KBM-7 (cell line): ENCODE data around the gene MEIS1.
"Not testable (repeated sequence)": the region's sequence is repeated elsewhere in the genome, so short reads cannot be mapped to it uniquely, and the experiment has no call there.

Source experiments
- DNase-seq: peaks from one replicate; pipeline ENCODE4 v3.0.0-alpha.2; 2015
- in situ Hi-C: fragments of 300-500 bp; cut with MboI; formaldehyde crosslinking; loops from 2 replicates; pipeline ENCODE4 v1.14.3; 2020; ENCODE audit warnings: low sequenced_read_pairs, low pct_unique_long_range_greater_than_20kb, mixed read lengths

The MEIS1 gene

DNA sequence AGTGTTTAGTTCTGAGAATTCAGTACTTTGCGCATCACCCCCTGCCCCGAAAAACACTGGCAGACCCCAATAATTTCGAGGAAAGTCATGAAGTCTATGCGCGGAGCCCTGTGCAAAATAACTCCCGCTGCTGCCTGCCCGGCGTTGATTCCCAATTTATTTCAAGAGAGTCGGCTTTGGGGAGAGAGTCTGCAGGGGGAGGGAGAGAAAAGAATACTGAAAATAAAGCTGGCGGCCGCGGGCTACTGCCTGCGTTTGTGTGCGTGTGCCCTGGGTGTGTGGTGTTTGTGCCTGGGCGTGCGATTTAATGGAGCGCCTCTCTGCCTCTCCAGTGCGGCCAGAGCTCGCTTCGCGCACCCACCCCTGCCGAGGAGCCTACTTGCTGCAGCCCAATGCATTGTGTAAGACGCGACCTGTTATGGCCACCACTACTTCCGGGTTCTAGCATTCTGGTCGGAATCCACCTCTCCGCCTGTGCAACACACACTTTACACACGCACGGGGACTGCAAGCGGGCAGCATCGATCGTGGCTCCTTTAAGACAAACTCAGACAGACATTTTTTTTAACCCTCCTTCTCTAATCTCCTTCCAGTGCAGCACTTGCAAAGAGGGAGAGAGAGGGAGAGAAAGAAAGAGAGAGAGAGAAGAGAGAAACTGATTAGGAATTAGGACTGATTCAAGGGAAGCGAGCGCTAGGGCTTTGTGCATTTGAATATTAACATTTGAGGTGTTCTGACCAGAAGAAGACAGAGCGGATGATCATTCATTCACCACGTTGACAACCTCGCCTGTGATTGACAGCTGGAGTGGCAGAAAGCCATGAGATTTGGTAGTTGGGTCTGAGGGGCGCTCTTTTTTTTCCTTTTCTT, at the start of gene MEIS1:
Gene MEIS1 (plus strand): TSS at position 447 of the 870 bp plus-strand sequence. CDS start 732 bp downstream, outside the sequence.
- DNase-seq: peak; percentile 97
- in situ Hi-C loops: loop anchor here (10.0 kb wide), 1 partner anchor 150 kb away; no protein-coding TSS in a partner anchor

DNA sequence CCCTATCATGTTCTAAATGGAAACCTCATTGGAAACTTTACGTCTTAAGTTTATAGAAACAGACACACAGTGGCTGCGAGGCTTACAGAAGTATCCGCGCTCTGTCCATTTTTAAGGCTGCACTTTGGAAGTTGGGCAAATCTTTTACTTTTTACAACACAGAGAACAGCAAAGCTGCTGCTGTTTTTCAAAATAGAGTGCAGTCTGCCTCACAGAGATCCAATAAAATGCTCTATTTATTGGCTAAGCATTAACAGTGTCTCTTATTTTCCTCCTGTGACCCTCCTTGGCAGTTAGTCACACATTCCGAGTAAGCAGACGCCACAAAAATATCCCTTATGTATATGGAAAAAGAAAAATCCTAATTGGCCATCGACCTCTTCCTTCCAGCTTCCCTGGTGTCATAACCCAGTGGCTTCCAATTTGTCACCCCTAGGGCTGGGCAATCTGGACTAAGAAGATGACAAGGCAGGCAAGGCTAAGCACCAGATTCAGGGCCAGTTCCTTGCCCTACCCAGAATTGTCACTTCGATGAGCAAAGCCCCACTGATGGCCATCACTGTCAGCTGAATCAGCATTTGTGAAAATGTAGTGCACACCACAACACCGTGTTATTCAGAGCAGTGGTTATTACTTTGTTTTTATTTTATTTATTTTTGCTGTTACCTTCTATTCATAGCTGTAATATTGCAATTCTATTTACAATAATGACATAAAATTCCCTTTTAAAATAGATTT, 47.7 kb upstream of the MEIS1 start:
- no peak for DNase-seq
- in situ Hi-C loops: no loop called here

DNA sequence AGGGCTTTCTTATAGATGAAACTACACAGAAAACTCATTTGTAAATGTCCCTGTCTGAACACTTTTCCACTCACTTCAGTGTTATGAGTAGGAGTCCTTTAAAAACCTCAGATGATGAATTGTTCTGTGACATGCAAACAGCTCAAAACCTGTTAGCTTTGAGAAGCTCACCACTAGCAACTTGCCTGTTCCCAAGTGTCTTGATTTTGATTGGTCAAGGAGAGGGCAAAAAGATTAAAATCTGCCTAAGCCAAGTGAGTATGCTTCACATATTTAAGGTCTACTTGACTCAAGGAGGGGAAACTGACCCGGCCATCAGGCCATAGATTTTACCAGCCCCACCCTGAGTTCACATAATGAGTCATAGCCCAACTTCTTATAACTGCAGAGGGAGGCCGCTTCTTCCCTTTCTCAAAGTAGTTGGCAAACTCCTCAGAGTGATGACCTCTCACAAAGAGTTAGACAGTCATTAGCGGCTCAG, 45.2 kb upstream of the MEIS1 start:
- in situ Hi-C loops: no loop called here
- no peak for DNase-seq

DNA sequence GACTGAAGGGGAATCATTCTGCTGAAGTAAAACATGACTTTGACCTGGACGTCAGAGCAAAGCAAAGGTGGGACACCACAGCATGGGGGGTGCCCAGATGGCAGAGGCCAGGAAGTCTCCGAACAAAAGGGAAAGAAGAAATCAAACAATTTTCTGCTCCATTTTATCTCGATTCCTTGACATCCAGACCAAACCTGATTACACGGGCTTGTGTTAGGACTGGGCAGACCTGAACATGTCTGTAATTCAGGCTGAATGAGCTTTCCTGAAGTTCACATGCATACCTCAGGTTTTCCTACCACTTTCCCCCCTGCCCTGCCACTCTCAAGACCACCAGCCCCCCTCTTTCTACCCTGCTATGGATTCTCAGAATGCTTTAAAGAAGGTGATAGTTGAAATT, 44.8 kb upstream of the MEIS1 start:
- DNase-seq: no peak
- in situ Hi-C loops: no loop called here

DNA sequence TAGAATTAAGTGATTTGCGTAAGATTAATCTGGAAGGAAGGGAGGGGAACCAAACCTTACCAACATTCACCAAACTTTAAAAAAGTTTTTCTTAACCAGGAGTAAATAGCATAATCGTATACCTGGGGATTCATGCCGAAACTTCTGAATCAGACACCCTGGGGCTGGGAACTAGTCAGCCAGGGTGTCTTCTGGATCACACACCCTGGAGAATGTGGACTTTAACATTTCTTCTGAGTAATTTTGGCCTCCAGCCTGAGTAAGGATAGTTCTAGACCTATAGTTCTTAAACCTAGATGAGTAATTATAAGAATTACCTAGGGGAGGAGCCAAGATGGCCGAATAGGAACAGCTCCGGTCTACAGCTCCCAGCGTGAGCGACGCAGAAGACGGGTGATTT, 44.1 kb upstream of the MEIS1 start:
- in situ Hi-C loops: no loop called here
- DNase-seq: no peak

DNA sequence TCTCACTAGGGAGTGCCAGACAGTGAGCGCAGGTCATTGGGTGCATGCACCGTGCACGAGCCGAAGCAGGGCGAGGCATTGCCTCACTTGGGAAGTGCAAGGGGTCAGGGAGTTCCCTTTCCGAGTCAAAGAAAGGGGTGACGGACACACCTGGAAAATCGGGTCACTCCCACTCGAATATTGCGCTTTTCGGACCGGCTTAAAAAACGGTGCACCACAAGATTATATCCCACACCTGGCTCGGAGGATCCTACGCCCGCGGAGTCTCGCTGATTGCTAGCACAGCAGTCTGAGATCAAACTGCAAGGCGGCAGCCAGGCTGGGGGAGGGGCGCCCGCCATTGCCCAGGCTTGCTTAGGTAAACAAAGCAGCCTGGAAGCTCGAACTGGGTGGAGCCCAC, 43.7 kb upstream of the MEIS1 start:
- in situ Hi-C loops, DNase-seq: not testable (repeated sequence)

DNA sequence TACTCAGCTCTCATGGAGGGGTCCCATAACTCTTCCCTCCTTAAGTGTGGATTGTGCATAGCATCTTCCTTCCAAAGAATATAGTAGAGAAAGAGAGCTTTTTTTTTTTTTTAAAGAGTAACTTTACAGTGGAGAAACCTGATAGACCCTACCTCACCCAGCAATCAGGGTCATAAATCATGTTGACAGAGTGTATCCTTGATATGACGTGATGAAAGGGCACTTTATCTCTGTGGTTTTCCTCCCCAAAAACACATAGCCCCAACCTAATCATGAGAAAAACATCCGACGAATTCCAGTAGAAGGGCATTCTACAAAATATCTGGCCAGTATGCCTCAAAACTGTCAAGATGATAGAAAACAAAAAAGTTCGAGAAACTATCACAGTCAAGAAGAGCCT, 29.5 kb upstream of the MEIS1 start:
- DNase-seq: no peak
- in situ Hi-C loops: no loop called here

DNA sequence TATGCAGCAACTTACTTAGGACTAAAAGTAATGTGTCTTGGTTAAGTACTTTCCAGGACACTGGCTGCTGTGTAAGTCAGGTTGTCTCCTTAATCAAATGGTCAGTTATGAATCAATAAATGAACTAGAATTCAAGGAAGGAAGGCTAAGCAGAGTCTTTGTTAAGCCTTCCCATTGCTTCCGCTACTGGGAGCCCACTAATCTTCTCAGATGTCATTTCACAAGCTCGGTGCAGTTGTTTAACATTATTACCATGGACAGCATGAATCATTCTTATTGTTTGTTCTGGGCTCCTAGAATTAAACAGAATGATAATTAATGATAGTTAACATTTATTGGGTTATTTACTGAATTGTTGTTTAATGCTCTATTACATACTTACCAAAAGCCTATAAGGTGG, 26.0 kb upstream of the MEIS1 start:
- no peak for DNase-seq
- in situ Hi-C loops: no loop called here

DNA sequence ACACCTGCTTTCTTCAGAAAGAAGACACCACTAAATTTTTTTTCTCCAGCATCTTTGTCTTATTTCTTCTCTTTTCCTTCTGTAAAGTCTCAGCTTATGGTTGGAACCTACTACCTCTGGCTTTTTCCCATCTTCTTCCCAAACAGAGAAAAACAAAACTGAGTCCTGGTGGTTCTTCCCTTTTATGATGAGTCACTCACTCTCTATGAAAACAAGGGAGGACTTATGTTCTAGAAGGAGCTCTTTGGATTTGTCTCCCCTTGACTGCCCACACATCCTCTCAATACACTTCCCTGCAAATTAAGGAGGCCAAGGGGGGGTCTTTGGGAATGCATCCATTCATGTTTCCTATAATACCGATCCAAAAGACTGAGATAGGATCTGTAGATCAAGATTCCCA, 22.1 kb upstream of the MEIS1 start:
- DNase-seq: no peak
- in situ Hi-C loops: no loop called here

DNA sequence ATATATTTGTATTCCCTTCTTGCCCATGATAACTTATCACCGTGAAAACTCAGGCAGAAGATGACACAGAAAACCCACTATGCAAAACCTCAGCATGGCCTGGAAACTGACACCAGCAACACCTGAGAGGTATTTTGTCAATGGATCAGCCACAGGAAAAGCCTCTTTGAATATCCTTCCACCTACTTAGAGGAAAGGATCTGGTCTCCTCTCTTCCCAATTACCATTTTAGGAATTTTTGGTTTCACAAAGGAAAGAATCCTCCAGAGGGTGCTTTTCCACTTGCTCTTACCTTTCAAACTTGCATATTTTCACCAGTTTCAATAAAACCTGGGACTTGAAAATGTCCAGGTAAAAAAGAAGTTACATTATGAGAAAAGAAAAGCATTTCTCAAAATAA, 20.0 kb upstream of the MEIS1 start:
- in situ Hi-C loops: no loop called here
- no peak for DNase-seq

DNA sequence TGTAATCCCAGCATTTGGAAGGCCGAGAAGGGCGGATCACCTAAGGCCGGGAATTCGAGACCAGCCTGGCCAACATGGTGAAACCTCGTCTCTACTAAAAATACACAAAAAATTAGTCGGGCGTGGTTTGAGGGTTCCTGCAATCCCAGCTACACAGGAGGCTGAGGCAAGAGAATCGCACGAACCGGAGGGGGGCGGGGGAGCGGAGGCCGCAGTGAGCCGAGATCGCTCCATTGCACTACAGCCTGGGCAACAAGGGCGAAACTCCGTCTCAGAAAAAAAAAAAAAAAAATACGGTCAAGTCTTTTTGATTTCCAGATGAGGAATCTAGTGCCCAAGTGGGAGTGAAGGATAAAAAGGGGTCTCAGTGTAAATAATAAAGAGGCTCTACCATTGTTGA, 16.5 kb upstream of the MEIS1 start:
- in situ Hi-C loops: no loop called here
- DNase-seq: no peak

DNA sequence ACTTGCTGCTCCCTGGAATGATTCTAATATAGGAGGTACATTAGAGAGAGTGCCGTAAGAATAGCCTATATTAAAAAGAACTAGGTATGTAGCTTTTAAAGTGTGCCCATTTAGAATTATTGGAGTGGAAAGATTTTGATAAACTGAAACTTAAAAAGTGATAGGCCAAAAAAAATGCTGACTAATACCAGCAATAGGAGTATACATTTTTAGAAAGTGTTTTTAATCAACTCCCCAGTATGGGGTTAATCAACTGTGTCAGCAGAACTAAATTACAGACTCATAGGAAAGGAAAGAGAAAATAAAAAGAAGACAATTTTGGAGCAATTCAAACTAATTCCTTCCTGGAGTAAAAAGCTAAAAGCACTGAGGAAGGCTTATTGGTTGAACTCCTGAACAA, 13.3 kb upstream of the MEIS1 start:
- in situ Hi-C loops: no loop called here
- no peak for DNase-seq

DNA sequence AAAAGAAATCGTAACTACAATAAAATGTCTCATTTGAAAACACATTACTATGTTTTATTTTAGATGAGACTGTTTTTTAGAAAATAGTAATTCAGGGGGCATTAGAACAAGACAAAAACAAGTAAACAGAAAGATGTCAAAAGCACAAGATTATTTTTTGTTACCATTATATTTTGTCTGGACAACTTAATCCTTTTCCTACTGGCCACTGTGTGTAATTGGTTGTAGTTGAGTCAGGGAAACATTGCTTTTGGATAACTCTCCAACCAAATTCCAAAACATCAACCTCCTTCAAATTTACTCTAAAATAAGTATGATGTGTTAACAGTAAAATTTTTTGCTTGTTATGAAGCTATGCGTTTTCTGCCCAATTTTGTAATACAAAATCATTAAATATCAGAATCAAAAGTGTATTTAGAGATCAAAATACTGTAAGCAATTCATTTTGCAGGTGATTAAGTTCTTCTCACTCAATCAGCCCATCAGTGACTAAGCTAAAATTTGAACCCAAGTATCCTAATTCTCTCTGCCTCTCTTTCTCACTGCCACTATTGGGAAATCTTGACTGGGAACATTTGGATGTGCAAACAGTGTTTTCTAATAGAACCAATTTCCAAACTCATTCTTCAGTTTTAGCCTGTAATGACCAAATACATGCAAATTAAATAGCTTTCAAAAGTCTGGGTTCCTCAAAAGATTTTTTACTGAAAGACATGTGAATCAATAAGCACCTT, 11.4 kb upstream of the MEIS1 start:
- DNase-seq: no peak
- in situ Hi-C loops: no loop called here

DNA sequence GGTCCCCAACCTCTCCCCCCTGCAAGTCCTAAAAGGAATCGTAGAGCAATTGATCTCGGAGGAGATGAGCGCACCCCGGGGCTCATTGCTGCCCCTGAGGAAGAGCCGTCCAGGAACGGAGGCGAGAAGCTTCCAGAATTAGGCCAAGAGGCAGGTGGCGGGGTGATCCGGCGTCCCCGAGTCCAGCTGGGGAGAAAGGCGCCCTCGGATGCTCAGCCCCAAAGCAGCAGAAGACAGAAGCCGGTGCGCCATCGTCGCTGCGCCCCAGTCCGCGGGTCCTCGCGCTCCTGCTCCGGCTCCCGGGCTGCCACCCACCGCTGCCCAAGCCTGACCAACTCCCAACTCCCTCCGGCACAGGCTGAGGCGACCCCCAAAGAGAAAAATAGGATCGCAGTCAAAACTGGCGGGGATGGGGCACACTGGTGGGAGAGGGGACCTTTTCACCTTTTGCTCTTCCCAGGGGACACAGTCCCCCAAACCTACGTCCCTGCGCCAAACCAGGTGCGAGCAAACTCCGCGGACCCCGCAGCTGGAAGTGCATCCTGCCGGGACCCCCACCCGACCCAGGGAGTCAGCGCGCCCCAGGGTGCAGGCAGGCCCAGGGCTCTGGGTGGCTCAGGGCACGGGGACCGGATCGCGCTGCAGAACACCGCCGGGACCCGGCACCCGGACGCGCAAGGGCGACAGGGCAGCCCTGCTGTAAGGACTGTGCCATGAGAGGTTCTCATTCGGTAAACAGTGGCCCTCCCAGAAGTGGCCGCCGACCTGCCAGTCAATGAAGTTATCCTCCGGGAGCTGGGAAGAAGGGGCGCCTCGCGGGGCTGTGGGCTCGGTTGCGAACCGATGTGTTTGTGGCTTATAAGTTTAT, 8.4 kb upstream of the MEIS1 start:
- DNase-seq: no peak
- in situ Hi-C loops: no loop called here

DNA sequence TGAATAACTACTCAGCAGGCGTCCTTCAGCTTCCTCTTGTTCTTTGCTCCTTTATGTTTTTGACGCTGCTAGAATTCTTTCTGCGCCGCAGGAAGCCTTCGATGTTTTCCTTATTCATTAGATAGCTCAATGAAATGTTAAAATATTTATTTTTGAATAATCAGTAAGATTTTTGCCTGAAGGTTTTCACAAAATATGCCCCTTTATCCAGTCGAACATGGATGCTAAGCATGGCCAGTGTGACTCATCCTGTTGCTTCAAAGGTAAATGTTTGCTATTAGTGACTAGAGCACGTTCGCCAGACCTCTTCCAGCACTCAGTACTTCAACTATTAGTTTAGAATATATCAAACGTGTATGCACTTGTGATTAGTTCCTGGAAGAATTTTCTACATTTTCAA, 7.6 kb upstream of the MEIS1 start:
- in situ Hi-C loops: no loop called here
- DNase-seq: no peak

DNA sequence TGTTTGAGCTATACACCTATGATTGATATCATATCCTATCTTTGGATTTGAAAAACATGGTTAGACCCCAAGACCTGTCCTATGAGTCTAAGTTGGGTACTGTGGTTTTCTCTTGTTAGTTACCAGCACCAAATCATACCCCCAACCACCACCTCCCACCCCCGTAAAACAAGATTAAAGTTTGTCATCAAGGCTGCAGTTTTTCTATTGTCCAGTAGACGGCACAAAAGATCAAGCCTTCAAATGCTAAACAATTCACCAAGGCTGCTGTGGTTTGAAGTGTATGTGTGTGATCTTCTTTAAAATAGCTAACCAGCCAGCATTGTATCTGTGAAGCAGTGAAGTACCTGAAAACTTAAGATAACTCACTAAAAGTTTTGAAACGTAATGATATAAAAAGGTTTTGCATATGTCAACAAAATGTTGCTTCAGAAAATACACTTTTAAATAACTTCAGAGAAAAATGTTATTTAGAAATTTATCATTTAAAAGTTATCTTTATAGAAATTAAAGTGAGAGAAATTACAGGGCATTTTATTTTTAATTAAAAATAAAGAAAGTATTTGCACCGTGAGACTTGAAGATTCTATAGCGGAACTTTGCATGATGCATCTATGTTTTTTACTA, 5.8 kb upstream of the MEIS1 start:
- DNase-seq: peak; percentile 76
- in situ Hi-C loops: no loop called here

DNA sequence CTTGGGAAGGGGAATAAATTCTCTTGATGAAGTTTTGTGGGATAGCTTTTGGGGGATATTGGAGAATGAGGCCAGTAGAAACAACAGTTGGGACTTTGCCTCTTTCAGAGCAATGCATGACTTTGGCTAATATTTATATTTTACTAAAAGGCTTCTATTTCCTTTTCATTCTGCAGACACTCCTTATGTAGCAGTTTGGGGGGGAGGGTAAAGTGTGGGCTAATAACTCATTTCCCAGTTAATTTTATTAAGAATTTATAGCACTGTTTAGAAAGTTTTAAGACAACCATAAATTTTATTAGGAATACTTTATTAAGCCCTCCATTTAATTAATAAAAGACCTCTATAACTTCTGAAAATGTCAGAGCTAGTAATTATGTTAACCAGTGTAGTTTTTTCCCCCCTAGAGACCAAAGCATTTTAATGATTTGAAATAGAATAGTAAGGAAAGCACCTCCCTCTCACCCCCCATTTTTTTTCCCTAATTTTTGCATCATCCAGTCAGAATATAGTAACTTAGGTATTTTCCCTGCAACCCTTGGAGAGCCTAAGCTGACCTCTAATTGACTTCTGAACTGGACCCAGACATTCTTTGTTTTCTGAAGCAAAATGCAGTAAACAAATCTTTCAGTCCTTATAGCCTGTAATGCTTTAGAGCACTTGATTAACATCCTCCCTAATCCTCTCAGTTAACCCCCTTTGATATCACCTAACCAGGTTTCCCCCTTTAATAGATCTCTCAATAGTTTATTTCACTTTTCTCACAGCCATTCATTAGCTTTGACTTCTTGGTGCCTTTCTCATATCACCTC, 5.0 kb upstream of the MEIS1 start:
- in situ Hi-C loops: loop anchor here (10.0 kb wide), 1 partner anchor 155 kb away; no protein-coding TSS in a partner anchor
- DNase-seq: no peak
